Muscle of leg (tissue), 16 donors: ENCODE results near the gene DMGDH. TPM values are rescaled to one million over a fixed set of nuclear protein-coding genes. Genes with fewer than 3 reads are reported as not detected.

Source experiments
- DNase-seq: peaks from one replicate; pipeline ENCODE4 v3.0.0; 2013
- H3K27ac ChIP-seq: one replicate; pipeline ENCODE4 v1.5.1; 2013; ENCODE audit warnings: mild to moderate bottlenecking, low read length, control low read depth
- H3K27me3 ChIP-seq: one replicate; pipeline ENCODE4 v1.6.1; 2013; ENCODE audit warnings: low read length; ENCODE audit not compliant: control insufficient read depth, insufficient read depth
- H3K36me3 ChIP-seq: one replicate; pipeline ENCODE4 v1.6.1; 2013; ENCODE audit warnings: low read length; ENCODE audit not compliant: control insufficient read depth, insufficient read depth
- H3K4me1 ChIP-seq: one replicate; pipeline ENCODE4 v1.6.1; 2013; ENCODE audit warnings: low read length; ENCODE audit not compliant: control insufficient read depth, insufficient read depth
- H3K4me3 ChIP-seq: one replicate; pipeline ENCODE4 v1.5.1; 2013; ENCODE audit warnings: low read length, control low read depth
- H3K9me3 ChIP-seq: replicated peaks from 2 replicates; pipeline ENCODE4 v1.6.1; 2013; ENCODE audit warnings: low read depth, low read length; ENCODE audit not compliant: control insufficient read depth
- WGBS: methylation state at CpG from one replicate; pipeline ENCODE4 v1.1.5; 2013; ENCODE audit warnings: missing lambda C conversion rate; ENCODE audit not compliant: insufficient coverage; 5-methylcytosine and 5-hydroxymethylcytosine counted together
- long read RNA-seq, 11 donors: transcript quantifications; one replicate each; lab custom pipeline, GENCODE V29; 2026
- polyA plus RNA-seq, 8 donors: library from polyadenylated mRNA; unstranded; fragments of 120-200 nt; gene quantifications; one replicate each; pipeline versions ENCODE4 v1.2.1 to v1.2.3, GENCODE V29; 2013; ENCODE audit warnings: inconsistent platforms in 1 of 8, low replicate concordance in 1 of 8; ENCODE audit not compliant: insufficient read length in 8 of 8, insufficient read depth in 1 of 8
- total RNA-seq: library from RNA; stranded (reverse); fragments of 120-200 nt; gene quantifications from one replicate; pipeline ENCODE4 v1.2.4, GENCODE V29; 2013

The DMGDH gene
- total RNA-seq, result 2.0 TPM
- polyA plus RNA-seq, result 1 to 10 TPM; 1.4 to 2.9 (median 2.2) TPM
- long read RNA-seq, donor 1, result 0 reads
- long read RNA-seq, donor 2, result 0 reads
- long read RNA-seq, donor 3, result 0 reads
- long read RNA-seq, donor 4, result 0 reads
- long read RNA-seq, donor 5, partial matches to known transcripts, result 0 of 1 reads
- long read RNA-seq, donor 5, other reads (novel, unspliced or antisense), result 0 of 1 reads
- long read RNA-seq, donor 6, result 0 reads
- long read RNA-seq, donor 7, result 0 reads
- long read RNA-seq, donor 8, partial matches to known transcripts, result 0 of 1 reads
- long read RNA-seq, donor 8, other reads (novel, unspliced or antisense), result 0 of 1 reads
- long read RNA-seq, donor 9, partial matches to known transcripts, result 0 of 1 reads
- long read RNA-seq, donor 9, other reads (novel, unspliced or antisense), result 0 of 1 reads
- long read RNA-seq, donor 10, result 0 reads
- long read RNA-seq, donor 11, result 0 reads

GRCh38 chr5:79069488-79070349 is at the start of gene DMGDH, which contains the start of gene BHMT2:
Gene DMGDH (minus strand): TSS chr5:79069674. CDS start chr5:79069620, 54 bp downstream.
Gene BHMT2 (plus strand): TSS chr5:79069767. CDS start chr5:79069783, 16 bp downstream.
- Histone ChIP-seq H3K36me3 (no peaks in the 10 kb centered on the region), H3K4me3 (peak within 1 kb of the TSS; percentile 35), H3K27ac (no peak within 1 kb of the TSS), H3K9me3 (peaks cover 6% of the 10 kb centered on the region), H3K4me1 (peaks cover 2% of the 10 kb centered on the region), H3K27me3 (peaks cover 7% of the 10 kb centered on the region)
- 6% methylated on average over 70 of the region's 79 CpGs for WGBS
- peak; percentile 71 for DNase-seq

- 83% methylated on average over 5 of the region's 5 CpGs for WGBS
- Histone ChIP-seq H3K9me3 (no peaks in the 10 kb centered on the region), H3K36me3 (no peaks in the 10 kb centered on the region), H3K4me3 (no peak overlapping the region), H3K4me1 (peaks cover 11% of the 10 kb centered on the region), H3K27ac (no peak overlapping the region), H3K27me3 (peaks cover 44% of the 10 kb centered on the region)
- DNase-seq, result no peak
These were observed 43.2 kb upstream of the DMGDH start for GRCh38 chr5:79112703-79113058.

GRCh38 chr5:79111960-79112702 is 42.7 kb upstream of the DMGDH start:
- Histone ChIP-seq H3K27me3 (peaks cover 44% of the 10 kb centered on the region), H3K27ac (no peak overlapping the region), H3K4me1 (peaks cover 11% of the 10 kb centered on the region), H3K4me3 (no peak overlapping the region), H3K36me3 (no peaks in the 10 kb centered on the region), H3K9me3 (no peaks in the 10 kb centered on the region)
- 7% methylated on average over 37 of the region's 39 CpGs for WGBS
- DNase-seq, result no peak

GRCh38 chr5:79111387-79111959 is 42.0 kb upstream of the DMGDH start, which contains the start of gene BHMT:
Gene BHMT (plus strand): TSS chr5:79111809. CDS start chr5:79111886, 77 bp downstream.
- Histone ChIP-seq H3K36me3 (no peaks in the 10 kb centered on the region), H3K4me1 (peaks cover 11% of the 10 kb centered on the region), H3K9me3 (no peaks in the 10 kb centered on the region), H3K27ac (no peak within 1 kb of the TSS), H3K4me3 (no peak within 1 kb of the TSS), H3K27me3 (peaks cover 44% of the 10 kb centered on the region)
- DNase-seq, result no peak
- 14% methylated on average over 31 of the region's 32 CpGs for WGBS

- no peaks in the 10 kb centered on the region for H3K36me3 ChIP-seq
- peak; percentile 3 for DNase-seq
- WGBS, result 17% methylated on average over 2 of the region's 15 CpGs
- peaks cover 43% of the 10 kb centered on the region for H3K27me3 ChIP-seq
- H3K4me1 ChIP-seq, result peaks cover 11% of the 10 kb centered on the region
- no peak overlapping the region for H3K27ac ChIP-seq
- no peaks in the 10 kb centered on the region for H3K9me3 ChIP-seq
- H3K4me3 ChIP-seq, result no peak overlapping the region
These were observed 40.3 kb upstream of the DMGDH start for GRCh38 chr5:79109527-79110492.

GRCh38 chr5:79108792-79109191 is 39.3 kb upstream of the DMGDH start:
- no peaks in the 10 kb centered on the region for H3K9me3 ChIP-seq
- no peaks in the 10 kb centered on the region for H3K36me3 ChIP-seq
- H3K4me1 ChIP-seq, result peaks cover 11% of the 10 kb centered on the region
- no peak overlapping the region for H3K4me3 ChIP-seq
- WGBS, result 48% methylated on average over 3 of the region's 8 CpGs
- peaks cover 40% of the 10 kb centered on the region for H3K27me3 ChIP-seq
- no peak for DNase-seq
- H3K27ac ChIP-seq, result no peak overlapping the region

GRCh38 chr5:79108086-79108485 is 38.6 kb upstream of the DMGDH start:
- no peaks in the 10 kb centered on the region for H3K36me3 ChIP-seq
- no CpG with 5 or more reads among the region's 3 CpGs for WGBS
- no peak overlapping the region for H3K4me3 ChIP-seq
- peaks cover 11% of the 10 kb centered on the region for H3K4me1 ChIP-seq
- no peak for DNase-seq
- H3K9me3 ChIP-seq, result no peaks in the 10 kb centered on the region
- H3K27ac ChIP-seq, result no peak overlapping the region
- peaks cover 38% of the 10 kb centered on the region for H3K27me3 ChIP-seq

DNA sequence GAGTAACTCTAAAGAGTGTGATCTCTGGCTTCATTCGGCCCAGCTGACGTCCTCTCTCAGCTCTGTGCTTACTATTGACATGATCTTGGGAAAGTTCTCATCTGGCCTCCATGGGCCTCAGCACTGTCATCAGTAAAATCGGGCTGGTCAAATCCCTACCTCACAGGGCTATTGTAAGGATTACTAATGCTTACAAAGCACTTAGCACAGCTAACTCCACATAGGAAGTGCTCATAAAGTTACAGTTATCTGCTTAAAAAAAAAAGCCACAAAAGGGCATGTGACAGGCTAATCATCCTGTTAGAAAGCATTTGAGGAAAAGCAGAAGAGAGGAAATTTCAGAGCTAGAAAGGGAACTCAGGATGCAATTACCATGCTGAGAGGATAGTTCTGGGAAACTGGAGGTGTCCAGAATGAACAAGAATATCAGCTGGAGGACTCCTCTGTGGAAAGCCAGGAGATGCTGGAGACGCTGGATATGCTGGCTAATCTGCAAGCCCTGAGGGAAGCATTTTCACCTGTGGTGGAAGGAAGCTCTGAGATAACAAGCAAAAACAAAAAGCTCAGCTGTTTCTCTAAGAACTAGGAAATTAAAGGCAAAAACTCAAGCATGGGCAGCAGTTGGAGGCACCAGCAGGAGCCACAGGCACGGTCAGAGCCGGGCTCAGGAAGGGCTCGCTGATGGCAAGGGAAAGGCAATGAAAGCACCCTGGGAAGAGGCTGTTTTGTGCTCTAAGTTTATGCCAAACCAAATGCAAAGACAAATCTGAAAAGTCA is 37.7 kb upstream of the DMGDH start:
- 35% methylated on average over 6 of the region's 7 CpGs for WGBS
- peak; percentile 41 for DNase-seq
- H3K4me3 ChIP-seq, result no peak overlapping the region

More for the DNA sequence above, 37.7 kb upstream of the DMGDH start:
- Histone ChIP-seq H3K27me3 (peaks cover 29% of the 10 kb centered on the region), H3K27ac (no peak overlapping the region), H3K9me3 (no peaks in the 10 kb centered on the region), H3K36me3 (no peaks in the 10 kb centered on the region), H3K4me1 (peaks cover 9% of the 10 kb centered on the region)
